Measurements from ENCODE around the gene OR7A5.
"Not testable (repeated sequence)": the region's sequence is repeated elsewhere in the genome, so short reads cannot be mapped to it uniquely, and the experiment has no call there.

The OR7A5 gene

DNA sequence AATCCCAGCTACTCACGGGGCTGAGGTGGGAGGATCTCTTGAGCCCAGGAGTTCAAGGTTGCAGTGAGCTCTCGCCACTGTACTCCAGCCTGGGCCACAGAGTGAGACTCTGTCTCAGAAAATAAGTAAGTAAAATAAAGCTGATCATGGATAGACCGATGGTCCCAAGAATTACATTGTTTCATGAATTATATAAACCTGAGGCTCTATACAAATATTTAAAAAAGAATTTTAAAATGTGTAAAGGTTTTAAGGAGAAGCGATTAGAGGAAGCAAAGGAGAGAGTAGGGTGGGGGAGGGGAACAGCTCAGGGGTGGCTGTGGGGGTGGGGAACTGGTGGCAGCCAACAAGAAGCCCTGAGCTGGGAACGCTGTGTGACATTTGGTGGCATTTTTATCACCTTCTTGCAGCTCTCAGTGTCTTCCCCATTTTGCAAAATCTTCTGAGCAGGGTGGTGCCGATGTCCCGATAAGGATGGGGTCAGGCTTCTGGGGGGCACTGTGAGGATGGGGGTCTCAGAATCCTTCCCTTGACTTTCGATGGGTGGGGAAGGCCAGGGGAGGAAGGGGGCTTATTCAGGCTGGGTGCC lies 51.5 kb downstream of the OR7A5 start:
- not testable (repeated sequence) for DNase-seq

DNA sequence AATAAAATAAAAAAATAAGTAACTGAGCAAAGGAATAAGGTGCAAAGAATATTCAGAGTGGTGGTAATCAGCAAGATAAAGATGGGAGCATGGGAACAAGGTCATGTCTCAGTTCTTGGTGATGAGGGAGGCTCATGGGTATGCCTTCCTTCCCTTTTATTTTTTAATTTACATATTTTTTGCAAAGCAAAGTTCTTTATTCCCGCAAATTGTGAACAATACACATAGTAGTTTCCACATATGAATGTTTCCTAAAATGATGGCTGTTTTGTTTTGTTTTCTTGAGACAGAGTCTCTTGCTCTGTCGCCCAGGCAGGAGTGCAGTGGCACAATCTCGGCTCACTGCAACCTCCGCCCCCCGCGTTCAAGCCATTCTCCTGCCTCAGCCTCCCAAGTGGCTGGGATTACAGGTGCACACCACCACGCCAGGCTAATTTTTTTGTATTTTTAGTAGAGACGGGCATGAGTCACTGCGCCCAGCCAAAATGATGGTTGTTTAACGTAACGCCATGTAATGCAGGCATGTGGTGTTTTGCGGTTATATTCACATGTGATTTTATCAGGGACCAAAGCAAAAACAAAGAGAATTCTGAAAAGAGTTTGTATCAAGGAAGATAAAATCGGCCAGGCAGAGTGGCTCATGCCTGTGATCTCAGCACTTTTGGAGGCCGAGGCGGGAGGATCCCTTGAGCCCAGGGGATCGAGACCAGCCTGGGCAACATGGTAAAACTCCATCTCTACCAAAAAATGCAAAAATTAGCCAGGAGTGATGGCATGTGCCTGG lies 52.2 kb downstream of the OR7A5 start:
- DNase-seq, result no peak

DNA sequence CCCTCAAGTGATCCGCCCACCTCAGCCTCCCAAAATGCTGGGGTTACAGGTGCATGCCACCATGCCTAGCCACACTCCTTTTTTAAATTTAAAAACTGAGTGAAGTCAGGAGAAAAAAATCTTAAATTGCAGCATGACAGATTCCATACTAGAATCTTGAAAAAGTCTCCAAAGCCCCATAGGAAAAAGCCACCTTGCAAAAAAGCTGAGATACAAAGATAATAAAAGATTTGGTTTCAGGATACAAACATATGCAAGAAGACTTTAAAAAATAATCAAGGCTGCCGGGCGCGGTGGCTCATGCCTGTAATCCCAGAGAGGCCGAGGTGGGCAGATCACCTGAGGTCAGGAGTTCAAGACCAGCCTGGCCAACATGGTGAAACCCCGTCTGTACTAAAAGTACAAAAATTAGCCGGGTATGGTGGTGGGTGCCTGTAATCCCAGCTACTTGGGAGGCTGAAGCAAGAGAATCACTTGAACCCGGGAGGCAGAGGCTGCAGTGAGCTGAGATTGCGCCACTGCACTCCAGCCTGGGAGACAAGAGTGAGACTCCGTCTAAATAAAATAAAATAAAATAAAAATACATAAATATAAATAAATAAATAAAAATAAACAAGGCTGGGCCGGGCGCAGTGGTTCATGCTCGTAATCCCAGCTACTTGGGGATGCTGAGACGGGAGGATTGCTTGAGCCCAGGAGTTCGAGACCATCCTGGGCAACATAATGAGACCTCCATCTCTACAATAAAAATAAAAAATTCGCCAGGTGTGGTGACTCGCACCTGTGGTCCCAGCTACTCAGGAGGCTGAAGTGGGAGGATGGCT lies 53.1 kb downstream of the OR7A5 start:
- DNase-seq, result not testable (repeated sequence)

DNA sequence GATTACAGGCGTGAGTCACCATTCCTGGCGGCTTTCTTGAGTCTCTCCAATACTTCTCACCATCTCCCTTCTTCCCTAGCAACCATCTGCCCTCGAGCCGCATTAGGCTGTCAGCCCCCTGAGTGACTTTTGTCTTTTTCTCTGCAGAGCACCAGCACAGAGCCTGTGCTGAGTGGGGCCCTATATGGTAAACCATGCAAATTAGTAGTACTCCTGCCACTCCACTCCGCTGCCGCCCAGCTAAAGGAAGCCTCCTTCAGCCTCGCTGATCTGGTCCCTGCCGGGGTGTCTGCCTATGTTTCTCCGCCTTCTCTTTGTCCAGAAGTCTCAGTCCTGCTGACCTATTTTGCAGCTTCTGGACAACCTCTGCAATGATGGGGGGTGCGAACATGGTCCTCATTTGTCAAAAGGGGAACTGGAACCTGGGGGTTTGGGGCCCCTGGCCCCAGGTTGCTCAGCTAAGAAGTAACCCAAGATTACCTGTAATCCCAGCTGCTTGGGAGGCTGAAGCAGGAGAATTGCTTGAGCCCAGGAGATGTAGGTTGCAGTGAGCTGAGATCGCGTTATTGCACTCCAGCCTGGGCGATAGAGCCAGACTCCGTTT lies 54.3 kb downstream of the OR7A5 start:
- not testable (repeated sequence) for DNase-seq

DNA sequence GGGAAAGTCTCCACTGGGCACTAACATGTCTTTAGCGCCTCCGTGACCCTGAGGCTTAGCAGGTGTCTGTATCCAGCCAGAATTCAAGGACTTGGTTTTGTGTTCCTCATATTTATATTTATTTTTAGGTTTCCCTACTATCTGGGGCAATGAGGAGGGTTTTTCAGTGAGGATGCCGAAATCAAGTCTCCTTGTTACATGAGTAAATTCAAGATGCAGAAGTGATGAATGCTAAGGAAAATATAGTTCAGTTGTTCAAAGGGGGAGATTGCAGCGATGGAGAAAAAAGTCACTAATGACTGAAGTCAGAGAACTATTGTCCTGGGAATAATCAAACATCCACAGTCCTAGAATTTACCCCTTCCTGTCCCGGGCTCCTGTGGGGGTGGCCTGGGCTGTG lies 55.8 kb downstream of the OR7A5 start:
- DNase-seq, result no peak

DNA sequence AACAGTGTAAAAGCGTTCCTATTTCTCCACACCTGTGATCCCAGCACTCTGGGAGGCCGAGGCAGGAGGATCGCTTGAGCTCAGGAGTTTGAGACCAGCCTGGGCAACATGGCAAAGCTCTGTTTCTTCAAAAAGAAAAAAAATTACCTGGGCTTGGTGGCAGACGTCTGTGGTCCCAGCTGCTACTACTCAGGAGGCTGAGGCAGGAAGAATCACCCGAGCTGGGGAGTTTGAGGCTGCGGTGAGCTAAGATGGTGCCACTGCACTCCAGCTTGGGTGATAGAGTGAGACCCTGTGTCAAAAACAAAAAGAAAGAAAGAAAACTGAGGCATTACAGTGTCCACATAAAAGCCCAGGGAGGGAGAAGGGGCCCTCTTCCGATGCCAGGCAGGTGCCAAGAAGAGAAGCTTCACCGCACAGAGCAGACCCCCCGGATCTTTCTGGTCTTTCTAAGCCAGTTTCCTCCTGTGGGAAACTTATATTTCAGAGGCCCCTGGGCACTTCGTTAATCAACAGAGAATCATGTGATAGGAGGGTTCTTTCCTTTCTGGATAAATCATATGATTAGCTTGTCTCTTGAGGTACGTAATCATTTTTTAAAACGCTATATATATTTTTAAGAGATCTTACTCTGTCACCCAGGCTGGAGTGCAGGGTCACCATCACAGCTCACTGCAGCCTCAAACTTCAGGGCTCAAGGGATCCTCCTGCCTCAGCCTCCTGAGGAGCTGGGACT lies 56.7 kb downstream of the OR7A5 start, which contains the start of gene ADGRE2:
Gene ADGRE2, minus strand, starts transcription at position 451 of the 736 bp plus-strand sequence. CDS start 1,804 bp downstream, outside the sequence.
- DNase-seq, result not testable (repeated sequence)

DNA sequence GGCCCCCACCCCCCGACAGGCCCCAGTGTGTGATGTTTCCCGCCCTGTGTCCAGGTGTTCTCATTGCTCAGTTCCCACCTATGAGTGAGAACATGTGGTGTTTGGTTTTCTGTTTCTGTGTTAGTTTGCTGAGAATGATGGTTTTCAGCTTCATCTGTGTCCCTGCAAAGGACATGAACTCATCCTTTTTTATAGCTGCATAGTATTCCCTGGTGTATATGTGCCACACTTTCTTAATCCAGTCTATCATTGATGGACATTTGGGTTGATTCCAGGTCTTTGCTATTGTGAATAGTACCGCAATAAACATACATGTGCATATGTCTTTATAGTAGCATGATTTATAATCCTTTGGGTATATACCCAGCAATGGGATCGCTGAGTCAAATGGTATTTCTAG lies 57.3 kb downstream of the OR7A5 start:
- DNase-seq, result not testable (repeated sequence)

Measured in fibroblast of skin of right biceps (primary cell).